Cardiac fibroblast (primary cell): ENCODE results near the gene FXYD2.
A peak's percentile ranks its signal among the peaks of the same experiment; 100 is the strongest.

Source experiments
- DNase-seq, 2 donors: peaks; one replicate each; pipeline versions ENCODE4 v3.0.0 to v3.0.0-alpha.2; 2010; ENCODE audit warnings: low read depth in 2 of 2
- H3K4me3 ChIP-seq, 2 donors: replicated peaks in 1 of 2; 1 replicate in 1 of 2; 2 replicates in 1 of 2; pipeline ENCODE4 v1.5.1; 2011; ENCODE audit warnings: low read depth in 2 of 2, low read length in 2 of 2, mild to moderate bottlenecking in 2 of 2, moderate library complexity in 1 of 2
- CTCF ChIP-seq: IDR thresholded peaks from one replicate; pipeline ENCODE4 v1.5.1; 2011; ENCODE audit warnings: low read depth, mild to moderate bottlenecking, low read length, inconsistent platforms

FXYD2 gene

GRCh38 chr11:117807482-117808327, 16.8 kb downstream of the FXYD2 start:
- no peak overlapping the region for H3K4me3 ChIP-seq
- DNase-seq: peak; percentile 68 to 71
- peak; percentile 87 for TF ChIP-seq CTCF

- H3K4me3 ChIP-seq: no peak overlapping the region
- TF ChIP-seq CTCF: no peak
- DNase-seq: no peak
Measured at GRCh38 chr11:117806846-117807245, 17.7 kb downstream of the FXYD2 start.

- no peak for TF ChIP-seq CTCF
- DNase-seq: no peak
Measured at GRCh38 chr11:117805045-117805444, 19.5 kb downstream of the FXYD2 start.

GRCh38 chr11:117803896-117804295, 20.6 kb downstream of the FXYD2 start:
- no peak for TF ChIP-seq CTCF
- no peak overlapping the region for H3K4me3 ChIP-seq
- no peak for DNase-seq

More at GRCh38 chr11:117805045-117805444, 19.5 kb downstream of the FXYD2 start:
- H3K4me3 ChIP-seq: no peak overlapping the region

GRCh38 chr11:117799634-117800033, 24.9 kb downstream of the FXYD2 start:
- DNase-seq: no peak
- TF ChIP-seq CTCF: no peak
- H3K4me3 ChIP-seq: no peak overlapping the region

- H3K4me3 ChIP-seq: no peak within 1 kb of the TSS
- no peak for DNase-seq
- TF ChIP-seq CTCF: no peak
Measured at GRCh38 chr11:117796872-117797529, 27.5 kb downstream of the FXYD2 start, which contains the start of gene DSCAML1. Gene DSCAML1, minus strand, starts transcription at chr11:117797216. Its CDS starts 137 bp downstream, at chr11:117797079.
